NCI-H1105 (cell line): Measurements from ENCODE around the gene ADCY5.

Source experiments
- DNase-seq: peaks from one replicate; lab custom pipeline; 2025; lab: John Stamatoyannopoulos, UW

The ADCY5 gene

DNA sequence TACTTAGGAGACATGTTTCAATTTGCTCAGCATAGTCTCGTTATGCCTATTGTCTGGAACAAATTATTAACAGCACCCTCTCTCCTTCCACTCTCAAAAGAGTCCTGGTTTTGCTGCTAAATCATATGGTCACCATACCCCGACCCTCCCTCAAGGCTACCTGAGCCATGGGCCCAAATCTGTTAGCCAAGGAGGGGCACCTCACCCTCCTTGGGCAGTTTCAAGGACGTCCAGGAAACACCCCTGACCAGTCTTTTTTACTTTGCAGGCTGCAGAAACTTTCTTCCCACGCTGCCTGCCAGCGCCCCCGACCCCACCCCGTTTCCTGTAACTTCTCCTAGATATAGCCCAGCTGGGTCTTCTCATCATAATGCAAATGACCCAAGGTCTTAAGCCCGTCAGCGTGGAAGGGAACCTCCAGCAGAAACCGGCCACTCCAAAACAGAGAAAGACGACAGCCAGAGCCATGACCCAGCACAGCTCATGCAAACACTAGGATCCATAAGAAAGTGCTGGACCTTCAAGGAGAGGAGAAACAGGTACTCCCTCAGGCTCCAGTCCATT is 62.3 kb downstream of the ADCY5 start:
- no peak for DNase-seq

DNA sequence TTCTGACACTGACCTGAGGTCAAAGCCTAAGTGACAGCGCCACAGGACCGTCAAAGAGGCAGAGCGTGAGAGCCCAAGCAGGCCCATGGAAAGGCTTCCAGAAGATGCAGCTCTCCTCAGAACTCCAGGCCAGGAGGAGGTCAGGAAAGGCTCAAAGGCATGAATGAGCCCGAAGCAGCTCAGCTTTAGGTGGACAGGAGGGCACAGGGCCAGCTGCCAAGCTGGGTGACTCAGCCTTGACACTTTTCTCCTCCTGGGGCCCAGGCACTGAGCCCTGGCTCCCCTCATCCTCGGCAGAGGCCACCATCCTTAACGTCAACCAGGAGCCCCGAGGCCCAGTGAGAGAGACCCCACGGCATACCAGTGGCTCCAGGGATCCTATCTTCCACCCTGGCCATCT is 62.9 kb downstream of the ADCY5 start:
- no peak for DNase-seq

DNA sequence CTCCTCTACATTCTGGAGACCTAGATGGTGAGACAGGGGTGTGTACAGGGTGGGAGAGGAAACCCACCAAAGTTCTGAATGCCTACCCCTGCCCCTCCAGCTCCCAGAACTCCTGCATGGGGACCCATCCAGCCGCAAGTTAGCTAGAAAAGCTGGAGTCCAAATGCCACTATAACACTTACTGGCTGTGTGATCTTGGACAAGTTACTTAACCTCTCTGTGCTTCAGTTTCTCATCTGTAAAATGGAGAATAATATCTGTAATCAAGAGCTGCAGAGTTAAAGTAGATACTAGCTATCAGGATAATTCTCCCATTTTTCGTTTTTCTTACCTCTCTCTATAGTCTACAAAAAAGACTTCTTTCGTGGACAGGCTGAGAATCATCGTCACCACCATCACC is 63.4 kb downstream of the ADCY5 start:
- no peak for DNase-seq

DNA sequence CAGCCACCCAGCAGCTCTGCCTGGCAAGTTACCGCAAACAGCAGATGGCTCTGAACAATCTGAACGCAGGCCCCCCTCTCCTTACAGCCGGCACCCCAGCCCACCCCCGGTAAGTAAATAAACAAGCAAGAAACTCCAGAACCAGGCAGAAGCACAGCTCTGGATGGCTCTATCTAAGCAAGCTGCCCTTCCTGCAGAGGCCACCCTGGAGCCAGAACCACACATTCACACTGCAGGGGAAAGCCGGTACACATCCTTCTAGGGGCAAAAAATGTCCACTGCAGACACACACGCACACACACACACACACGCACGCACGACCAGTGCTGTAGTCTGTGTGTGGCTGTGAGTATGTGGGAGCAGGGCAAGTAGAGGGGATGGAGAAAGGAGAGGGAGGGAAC is 63.9 kb downstream of the ADCY5 start:
- no peak for DNase-seq

DNA sequence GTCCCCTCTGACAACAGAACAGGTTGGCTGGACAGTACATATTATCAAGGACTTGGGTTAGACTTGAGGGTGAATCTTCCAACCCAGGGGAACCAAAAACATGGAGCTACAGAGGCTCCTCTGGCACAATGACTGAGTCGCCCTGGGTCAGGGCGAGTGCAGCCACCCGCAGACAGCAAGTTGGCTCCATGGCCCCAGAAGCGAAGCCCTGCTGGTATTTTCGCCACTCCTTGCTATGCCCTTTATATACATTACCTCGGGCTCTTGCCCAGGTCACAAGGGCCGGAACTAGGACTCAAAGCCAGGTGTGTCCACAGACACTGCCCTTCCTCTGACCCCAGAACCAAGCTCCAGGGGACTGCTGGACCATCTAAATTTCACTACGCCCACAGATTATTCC is 64.6 kb downstream of the ADCY5 start:
- DNase-seq = no peak

DNA sequence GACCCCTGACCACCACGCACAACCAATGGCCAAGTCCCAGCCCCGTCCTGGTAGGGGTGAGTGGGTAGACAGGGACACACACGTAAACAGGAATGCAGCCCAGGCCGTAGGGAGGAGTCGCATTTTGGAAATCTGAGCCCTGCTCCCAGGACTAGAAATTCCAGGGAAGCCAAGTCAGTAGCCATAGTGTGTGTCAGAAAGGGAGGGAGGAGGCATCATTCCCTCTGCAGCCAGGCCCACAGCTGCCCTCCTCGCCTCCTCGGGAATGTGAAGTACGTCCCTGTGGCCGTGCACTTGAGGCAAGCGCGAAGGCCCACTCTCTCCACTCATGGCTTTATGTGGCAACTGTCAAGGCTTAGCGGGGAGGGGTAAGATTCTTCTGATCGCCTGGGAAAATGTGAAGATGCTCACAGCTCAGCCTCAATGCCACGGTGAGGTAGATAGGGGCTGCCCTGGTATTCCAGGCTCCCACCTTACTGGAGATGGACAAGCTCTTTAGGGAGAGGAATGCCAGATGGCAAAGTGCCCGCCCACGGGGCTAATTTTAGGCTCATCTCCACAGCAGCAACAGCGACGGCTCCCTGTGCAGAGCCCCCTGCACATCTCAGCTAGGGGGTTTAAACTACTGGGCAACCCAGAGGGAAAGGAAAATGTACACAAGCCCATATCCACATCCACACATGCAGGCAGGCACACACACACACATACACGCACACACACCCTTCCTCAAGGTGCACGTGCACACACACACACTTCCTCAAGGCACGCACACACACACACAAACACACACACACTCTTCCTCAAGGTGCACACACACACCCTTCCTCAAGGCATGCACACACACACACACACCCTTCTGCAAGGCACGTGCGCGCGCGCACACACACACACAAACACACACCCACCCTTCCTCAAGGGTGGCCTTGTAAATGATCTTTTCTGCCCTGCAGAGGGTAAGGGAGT is 65.5 kb downstream of the ADCY5 start:
- DNase-seq = no peak

DNA sequence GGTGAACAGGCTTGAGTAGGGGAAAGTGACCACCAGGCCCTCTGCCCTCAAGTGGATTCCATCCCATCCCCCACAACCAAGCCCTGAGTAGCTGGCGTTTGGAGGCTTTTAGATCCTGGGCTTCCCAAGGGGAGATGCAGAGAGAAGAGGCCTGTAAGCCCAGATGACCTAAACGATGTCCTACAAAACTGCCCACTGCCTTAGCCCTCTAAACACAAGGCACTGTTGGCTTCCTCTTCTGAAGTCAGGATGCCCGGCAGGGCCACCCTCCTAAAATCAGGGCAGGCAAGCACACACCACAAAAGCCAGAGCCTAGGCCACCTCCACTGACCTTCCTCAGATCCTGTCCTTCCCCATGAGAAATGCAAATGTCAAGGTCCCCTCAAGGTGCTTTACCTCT is 68.6 kb downstream of the ADCY5 start:
- DNase-seq = no peak

DNA sequence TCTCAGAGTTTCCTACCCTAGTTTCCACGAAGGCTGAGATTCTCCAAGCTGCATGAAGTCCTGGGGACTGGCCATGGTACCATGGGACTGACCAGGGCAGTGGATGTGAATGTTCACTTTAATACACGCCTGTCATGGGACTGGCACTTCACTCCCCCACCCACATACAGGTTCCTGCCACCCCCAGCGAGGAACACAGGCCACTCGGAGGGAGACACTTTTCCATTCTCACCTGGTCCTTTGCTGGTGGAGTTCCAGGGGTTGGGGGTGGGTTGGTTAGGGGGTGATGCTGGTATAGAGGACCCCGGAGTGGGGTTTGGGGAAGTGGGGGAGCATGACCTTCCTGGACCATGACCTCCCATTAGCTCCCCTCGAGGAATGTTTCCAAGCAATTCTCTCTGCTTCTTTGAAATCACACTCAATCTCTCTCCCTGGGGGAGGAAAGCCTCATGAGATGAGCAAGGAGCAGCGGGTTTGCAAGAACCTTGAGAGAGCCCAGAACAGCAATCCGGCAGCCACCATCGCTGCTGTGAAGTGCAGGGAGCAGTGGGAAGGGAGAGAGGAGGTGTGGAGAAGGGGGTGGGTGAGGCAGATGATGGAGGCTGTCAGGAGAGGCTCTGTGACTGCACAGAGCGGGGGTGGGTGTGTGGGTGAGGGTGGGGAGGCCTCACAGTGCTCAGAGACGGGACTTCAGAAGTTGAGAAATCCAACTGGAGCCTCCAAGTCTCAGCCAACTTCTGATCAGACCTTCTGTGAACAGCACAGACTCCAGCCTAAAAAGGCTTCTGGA is 69.7 kb downstream of the ADCY5 start:
- no peak for DNase-seq

DNA sequence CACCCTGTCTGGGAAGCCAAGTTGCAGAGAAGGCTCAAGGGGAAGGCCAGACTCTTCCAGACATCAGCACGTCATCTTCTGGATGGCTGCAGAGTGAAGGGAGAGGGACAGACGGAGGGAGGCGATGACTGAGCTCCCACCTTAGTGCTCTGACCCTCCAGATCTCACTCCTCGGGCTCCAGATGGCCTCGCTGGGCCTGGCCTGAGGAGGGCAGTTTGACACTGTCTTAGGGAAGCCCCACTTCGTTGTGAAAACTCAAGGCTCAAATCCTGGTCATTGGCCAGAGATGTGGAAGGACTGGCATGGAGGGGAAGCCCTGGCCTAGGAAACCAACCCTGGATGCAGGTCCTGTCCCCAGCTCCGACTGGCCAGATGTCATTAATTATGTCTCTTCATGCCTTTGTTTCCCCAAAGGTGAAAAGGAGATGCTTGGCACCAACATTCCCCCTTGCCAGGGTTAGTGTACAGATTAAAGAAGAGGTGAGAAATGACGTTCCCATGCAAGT is 70.4 kb downstream of the ADCY5 start:
- DNase-seq = no peak

DNA sequence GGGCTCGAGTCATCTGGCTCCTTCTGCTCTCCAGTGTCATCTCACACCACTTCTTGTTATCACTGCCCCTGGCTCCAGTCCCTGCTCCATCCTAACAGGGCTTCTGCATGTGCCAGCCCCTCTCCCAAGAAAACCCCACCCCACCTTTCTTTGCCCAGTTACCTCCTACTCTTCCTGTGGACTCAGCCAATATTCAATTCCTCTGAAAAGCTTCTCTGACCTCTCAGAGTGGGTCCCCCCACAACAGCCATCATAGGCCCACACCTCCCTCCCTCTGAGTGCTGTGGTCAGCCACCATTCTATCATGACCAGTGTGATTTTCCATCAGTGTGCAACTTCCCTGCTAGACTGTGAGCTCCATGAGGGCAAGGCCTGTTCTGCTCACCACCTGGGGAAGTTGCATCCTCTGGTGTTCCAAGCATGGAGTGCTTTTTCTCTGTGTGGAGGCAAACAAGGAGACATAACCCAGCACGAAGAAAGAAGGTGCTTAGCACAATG is 71.6 kb downstream of the ADCY5 start:
- DNase-seq = no peak

DNA sequence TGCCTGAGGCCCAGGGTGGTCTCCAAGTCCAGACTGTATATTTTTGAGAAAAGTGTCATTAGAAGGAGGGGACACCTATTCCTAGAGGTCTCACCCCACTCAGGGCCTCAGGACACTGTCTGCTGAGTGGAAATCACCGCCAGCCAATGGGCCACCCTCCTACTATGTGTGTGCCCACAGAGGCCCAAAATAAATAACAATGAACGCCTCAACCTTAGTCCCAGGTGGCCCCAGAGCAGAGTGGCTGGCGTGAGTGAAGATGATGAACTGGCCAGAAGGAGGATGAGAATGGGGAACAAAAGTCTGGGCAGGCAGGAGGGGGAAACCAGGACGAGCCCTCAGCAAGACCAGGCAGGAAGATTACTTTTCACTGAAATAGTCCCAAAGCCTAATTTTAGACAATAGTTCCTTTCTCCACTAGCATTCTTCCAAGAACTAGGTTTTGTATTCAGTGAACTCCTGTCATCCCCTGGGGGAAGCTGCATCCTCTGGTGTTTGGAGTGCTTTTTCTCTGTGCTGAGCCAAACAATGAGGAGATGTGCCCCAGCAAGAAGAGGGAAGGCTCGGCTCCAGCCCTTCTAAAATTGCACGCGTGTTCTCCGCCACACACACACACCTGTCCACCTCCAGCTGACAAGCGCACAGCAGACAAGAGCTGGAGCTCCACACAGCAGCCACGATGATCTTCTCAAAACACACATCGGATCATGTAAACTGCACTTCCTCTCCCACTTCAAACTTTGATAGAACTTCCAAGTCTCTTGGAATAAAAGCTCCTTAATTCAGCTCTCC is 72.2 kb downstream of the ADCY5 start:
- DNase-seq = no peak

DNA sequence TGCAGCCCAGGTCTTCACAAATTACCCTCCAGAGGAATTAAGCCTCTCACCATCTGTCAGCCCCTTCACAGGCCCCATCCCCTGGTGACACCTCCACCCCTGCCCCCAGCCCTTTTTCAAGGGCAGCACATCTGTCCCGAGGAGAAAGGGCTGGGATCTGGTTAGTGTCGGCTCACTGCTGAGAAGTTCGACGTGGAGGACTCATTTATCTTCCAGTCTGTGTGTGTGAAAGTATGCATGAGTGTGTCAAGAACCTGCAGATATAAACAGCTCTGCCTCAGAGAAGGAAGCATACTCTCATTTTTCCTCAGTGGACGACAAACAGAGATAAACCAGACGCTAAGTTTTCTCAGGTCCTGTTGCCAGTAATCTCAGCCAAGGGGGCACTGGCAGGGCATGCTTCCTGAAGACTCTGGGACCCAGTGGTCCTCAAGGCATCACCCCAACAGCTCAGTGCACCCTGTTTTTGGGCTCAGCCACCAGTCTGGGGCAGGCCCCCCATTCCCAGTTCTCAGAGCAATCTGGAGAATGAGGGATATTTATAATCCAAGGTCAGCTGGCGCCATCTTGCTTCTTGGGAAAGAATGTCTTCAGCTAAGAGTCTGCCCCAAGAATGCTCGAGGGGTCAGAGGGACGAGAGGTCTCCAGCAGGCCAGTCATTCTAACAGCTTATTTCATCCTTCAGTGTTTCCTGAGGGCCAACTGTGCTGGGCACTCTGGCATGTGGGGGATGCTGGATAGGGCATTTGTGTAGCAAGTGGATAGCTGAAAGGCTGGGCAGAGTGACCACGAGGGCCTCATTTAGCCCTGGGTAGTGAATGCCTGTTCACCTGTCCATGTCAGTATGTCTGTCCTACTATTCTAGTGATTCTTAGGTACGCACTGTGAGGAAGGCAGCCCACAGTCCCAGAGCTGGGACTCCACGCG is 73.6 kb downstream of the ADCY5 start:
- DNase-seq = no peak

DNA sequence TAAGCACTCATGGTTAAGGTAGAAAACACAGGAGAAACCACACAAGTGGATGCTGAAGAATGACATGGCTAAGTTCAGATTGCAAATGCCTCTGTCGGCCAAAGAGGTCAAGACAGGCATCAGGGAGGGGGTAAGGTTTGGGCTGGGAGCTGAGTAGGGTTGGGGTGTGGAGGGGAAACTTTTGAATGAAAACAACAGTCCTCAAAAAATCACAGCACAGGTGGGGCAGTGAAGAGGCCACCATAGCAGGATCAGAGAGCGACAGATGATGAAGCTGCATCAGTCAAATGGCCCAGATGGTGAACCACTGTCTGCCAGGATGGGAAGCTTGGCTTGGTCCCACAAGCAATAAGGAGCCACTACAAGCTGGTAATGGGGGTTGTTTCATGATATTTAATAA is 74.9 kb downstream of the ADCY5 start:
- no peak for DNase-seq

DNA sequence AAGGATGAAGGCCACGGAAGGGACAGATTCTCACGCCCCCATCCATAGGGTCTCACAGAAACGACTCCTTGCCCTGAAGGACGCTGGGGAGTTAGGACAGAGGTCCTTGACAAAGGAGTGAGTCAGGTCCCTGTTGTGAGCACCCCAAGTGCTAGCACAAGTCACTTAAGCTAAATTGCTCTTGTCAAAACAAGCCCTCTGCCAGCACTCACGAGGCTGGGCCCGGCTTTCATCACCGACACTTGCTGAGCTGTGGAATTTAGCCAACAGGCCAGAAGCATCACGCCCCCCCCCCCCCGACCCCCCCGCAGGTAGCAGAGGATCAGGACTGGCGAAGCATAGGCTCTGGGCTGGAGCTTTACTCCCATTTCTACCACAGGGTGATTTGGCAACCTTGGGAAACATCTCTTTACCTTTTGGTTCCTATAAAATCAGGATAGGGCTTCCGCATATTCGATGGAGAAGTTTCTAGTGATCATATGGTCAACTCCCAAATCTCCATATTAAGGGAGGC is 75.4 kb downstream of the ADCY5 start:
- DNase-seq = no peak

DNA sequence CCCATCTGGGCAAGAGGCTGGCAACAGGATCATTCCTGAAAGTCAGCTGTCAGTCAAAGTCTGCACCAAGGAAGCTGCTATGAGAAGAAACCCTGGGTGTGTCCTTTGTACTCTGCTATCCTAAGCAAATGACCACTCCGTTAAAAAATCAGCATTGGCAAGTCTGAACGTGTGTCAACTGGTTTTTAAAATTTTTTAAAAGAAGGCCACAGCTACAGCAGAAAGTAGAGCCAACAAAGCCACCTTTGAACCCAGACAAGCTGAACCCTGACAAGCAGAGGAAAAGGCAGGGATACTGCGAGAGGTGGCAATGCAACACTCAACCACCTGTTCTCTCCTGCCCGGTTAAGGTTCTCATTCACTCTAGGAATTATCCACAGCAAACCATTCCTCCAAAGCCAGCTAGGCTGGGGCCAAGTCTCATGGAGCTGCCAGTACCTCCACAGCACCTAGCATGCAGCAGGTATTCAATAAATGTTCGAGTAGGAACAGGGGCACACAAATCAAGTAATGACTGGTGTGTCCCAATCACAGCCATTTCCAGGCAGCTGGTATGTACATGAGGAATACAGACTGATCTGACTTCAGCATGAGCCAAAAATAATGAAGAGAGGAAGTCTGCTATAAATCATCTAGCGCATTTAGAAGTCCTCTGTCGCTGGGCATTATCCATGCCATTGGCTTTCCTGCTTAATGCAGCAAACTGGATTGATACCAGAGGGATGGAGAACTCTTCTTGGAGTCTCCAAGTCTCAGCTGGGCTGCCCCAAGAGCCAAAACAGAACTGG is 76.0 kb downstream of the ADCY5 start:
- DNase-seq = no peak

DNA sequence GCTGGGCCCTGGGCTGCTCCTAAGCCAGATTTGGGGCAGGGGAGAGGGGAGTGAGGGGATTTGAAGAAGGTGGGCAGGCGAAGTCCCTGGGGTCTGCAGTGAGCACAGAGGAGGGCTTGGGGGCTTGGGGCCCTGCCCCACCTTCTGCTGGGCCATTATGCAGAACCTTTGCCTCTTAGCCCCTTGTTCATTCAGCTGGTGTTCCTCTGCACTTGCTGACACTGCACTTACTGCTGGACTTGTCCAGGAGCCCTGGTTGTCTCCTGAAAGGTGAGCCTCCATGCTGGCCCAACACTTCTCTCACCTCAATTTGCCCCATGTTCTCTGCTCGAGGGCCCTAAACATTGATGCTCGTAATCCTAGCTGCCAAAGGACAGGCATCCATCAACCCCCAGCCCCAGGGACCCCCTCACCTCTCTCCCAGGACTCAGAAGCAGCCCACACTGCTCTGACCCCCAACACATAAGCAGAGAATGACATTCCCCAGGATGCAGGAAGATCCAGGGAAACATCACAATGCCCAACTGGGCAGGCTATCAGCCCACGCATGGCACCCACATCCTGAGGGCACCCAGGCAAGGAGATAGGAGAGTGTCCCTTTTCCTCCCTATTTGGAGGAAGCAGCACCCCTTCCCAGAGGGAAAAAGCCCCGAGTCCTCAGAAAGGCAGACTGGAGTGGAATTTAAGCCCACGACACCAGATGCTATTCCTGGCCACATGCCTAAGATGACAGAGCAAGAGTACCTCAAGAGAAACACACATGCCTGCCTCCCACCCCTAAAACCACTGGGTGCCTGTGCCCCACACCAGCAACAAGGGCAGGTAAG is 76.8 kb downstream of the ADCY5 start:
- no peak for DNase-seq

DNA sequence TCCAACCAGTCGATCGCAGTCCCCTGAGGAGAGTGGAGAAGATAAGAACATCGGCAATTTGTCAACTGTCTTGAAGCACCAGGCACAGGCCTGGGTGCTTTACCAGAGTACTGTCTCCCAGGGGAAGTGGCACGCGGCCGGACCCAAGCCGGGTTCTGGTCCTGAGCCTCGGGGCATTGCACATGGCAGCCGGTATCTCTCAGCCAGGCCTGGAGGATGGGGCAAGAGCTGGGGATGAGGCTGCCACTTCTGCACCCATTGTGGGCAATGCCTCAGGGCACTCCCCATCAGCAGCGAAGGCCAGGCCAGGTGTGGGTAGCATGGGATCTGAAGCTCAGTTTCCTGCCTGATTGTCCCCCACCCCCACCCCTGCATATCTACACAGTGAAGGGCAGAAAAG is 77.5 kb downstream of the ADCY5 start:
- DNase-seq = no peak

DNA sequence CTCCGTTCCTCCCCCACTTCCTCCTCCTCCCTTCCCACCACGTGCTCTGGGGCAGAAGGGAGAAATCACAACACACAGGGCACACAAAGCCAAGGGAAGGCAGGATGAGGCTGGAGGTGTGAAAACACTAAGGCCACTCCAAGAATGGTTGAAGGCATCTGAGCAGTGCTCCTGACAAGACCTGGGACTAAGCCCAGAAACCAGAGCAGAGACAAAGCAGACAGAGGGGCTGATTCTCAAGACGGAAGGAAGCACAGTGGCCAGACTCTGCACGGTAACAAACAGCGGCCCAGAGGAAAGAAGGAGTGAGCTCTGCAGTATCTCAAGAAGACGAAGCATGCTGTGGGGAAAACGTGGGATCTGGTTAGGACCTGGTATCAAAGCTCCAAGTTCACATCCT is 78.1 kb downstream of the ADCY5 start:
- no peak for DNase-seq

DNA sequence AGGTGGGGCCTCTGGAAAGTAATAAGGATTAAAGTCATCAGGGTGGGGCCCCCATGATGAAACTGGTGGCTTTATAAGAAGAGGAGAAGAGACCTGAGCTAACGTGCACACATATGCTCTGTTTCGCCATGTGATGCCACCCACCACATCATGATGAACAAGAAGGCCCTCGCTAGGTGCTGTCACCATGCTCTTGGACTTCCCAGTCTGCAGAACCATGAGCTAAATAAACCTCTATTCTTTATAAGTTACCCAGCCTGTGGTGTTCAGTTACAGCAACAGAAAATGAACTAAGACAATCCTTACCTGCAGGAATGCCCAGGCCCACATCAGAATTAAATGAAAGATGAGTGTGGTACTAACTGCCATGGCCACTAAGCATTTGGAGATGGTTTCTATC is 79.8 kb downstream of the ADCY5 start:
- no peak for DNase-seq
